Measurements from ENCODE around the gene AFF1.
"Not testable (repeated sequence)": the region's sequence is repeated elsewhere in the genome, so short reads cannot be mapped to it uniquely, and the experiment has no call there.

Gene AFF1

GRCh38 chr4:87017580-87018342, 83.0 kb downstream of the AFF1 start:
- no peak for DNase-seq

GRCh38 chr4:87018753-87019152, 83.9 kb downstream of the AFF1 start:
- DNase-seq, result no peak

- DNase-seq, result no peak
These were observed 84.5 kb downstream of the AFF1 start for GRCh38 chr4:87019246-87019791.

DNA sequence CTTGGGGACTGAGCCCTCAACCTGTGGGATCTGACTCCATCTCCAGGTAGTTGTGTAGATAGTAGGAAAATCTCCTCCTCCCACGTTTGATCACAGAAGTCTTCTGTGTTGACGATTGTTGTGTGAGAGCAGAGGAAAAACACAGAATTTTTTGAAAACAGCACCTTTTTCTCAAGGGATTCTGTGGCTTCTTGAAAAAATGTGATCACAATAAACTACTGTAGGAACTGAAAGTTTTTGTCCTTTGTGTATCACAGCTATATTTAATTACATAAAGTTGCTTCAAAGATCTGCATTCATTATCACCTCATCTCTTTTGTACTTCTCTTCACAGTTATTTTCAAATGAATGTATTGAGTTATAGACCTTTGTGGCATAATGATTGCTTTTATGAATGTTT, 85.1 kb downstream of the AFF1 start:
- DNase-seq, result no peak

DNA sequence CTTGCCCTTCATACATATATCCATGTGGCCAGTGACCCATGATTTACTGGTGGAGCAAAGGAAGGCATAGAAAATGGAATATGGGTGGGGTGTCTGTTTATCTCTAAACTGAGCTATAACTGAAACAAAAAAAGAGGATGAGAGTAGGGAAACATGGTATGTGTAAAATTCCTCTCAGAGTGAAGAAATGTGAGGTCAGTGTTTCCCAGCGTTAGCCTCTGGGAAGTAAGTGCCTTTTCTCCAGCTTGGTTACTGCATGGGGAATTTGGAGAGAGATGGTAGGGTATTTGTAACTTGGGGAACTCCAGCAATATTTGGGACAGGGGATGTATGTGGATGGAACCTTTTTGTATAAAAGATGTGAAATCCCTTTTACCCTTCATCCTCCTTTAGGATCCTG, 89.4 kb downstream of the AFF1 start:
- no peak for DNase-seq

DNA sequence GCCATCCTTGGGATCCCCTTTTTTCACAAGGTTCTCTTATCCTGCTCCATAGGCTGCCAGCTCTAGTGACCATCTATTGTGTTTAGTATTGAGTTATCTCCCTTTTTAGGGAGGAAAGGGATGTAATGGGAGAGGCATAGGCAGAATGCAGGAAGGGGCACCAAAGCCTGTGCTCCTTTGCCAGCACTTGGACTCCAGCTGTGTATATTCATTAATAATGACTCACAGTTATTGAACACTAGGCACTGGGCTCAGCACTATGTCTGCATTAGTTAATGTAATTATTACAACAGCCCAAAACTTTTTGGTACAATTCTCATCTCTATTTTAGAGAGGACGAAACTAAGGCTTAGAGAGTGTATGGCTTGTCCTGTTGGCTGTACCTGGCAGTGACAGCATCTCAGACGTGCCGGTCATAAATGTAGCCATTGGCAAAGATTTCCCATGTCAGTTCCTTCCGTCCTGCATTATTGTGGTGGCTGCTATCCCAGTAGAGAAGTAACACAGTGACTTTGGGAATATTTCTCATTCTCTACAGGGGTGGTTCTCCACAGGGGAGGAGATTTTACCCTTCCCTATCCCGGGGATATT, 90.3 kb downstream of the AFF1 start:
- no peak for DNase-seq

- no peak for DNase-seq
These were observed 90.8 kb downstream of the AFF1 start for GRCh38 chr4:87025614-87026041.

GRCh38 chr4:87026800-87027495, 92.1 kb downstream of the AFF1 start:
- DNase-seq, result no peak

DNA sequence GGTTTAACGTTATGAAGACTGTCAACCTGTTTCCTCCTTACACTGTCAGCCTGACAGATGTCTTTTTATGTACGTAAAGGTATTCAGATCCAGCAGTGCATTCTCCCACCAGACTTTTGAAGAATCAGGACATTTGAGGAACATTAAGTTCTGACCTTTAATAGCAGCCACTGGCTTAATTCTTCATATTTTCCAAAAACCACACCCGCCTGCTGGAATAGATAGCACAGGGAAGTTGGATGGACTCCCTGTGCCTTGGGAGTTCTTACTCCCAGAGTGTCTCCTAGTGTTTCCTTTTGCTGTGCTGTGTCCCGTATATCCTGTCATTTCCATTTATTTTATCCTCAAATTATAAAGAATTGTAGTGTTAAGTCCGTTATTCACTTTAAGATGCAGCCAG, 94.5 kb downstream of the AFF1 start:
- DNase-seq, result no peak

- no peak for DNase-seq
These were observed 95.3 kb downstream of the AFF1 start for GRCh38 chr4:87030124-87030523.

DNA sequence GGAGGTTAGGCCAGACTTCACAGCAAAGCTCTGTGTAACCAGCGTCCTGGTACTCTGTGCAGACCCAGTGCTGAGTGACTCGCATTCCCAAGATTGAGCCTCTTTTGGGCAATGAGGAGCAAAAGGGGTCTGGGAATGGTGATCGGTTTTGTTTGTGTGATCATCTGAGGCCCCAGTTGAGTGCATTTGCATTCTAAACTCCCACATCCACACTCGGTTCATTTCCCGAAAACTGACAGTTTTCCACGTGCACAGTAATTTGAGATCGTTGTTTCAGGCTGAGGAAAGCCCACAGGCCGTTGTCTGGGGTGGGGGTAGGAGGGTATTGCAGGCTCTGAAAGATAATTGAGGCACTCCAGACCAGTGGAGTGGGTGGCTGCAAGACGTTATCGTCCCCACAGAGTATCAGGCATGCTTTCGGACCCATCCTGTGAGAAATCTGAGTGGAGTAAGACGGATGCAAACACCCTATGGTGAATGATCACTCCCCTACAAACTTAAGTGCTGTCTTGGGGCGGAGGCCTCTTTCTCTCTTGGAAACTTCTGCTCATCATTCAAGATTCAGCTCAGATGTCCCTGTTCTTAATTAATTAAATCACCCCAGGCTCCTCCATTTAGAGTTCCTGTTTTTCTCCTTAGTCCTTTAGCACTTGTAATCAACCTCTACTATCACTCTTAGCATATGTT, 96.1 kb downstream of the AFF1 start:
- no peak for DNase-seq

DNA sequence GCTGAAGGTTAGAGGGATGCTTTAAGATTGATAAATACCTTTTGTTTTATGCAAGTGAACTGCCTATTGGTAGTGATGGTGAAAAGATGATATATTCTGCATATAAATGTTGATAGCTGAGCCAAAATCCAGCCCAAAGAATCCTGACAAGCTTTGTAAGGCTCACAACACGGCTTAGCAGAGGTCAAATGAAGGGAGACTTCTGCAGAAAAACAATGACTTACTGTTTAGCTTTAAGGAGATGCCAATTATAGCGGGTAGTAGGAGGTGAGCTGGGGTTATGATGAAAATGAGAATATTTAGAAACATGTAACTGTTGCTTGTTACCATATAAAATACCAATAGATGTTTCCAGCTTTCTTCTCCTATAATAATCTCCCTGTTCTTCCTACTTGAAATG, 97.1 kb downstream of the AFF1 start:
- DNase-seq, result no peak

- DNase-seq, result no peak
These were observed 98.2 kb downstream of the AFF1 start for GRCh38 chr4:87032884-87033533.

GRCh38 chr4:87033902-87034301, 99.1 kb downstream of the AFF1 start:
- DNase-seq, result no peak

- DNase-seq, result no peak
These were observed 99.7 kb downstream of the AFF1 start for GRCh38 chr4:87034527-87034926.

DNA sequence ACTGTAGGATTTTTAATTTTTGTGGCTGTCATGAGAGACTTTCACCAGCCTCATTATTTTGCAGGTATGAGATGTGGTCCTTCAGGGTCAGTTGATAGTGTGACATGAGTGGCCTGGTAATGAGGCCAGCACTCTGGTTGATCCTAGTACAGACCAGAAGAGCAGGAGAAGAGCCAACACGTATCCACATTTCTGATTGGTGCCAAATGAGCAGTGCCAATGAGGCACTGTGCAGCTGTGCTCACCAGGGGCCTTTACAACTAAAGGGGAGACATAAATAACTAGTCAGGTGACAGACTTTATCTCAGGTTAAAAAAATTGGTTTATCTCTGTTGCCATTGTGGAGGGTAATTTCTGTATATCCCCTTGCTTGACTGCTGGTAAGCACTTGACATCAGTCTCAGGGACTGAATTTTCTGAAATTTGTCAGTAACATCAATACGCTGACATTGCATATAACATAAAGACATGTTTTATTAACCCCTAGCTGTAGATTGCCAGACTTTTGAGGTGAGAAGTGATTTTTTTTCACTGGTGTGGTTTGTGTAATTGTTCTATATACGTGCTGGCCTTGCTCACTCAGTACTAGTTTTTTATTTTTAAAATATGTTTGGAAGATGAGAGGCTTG, 101.2 kb downstream of the AFF1 start:
- no peak for DNase-seq

DNA sequence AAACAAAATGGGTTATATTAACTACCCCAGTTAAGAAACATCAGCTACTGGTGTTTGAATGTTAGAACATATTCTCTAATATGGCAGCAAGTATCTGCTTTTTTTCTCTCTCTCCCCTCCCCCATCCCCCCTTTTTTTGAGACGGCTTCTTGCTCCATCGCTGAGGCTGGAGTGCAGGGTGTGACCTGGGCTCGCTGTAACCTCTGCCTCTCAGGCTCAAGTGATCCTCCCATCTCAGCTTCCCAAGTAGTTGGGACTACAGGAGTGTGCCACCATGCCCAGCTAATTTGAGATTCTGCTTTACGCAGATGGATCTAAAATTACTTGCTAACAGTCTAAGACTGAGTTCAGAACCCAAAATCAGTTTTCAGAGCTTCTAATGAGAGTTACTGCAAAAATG, 101.9 kb downstream of the AFF1 start:
- DNase-seq, result no peak

DNA sequence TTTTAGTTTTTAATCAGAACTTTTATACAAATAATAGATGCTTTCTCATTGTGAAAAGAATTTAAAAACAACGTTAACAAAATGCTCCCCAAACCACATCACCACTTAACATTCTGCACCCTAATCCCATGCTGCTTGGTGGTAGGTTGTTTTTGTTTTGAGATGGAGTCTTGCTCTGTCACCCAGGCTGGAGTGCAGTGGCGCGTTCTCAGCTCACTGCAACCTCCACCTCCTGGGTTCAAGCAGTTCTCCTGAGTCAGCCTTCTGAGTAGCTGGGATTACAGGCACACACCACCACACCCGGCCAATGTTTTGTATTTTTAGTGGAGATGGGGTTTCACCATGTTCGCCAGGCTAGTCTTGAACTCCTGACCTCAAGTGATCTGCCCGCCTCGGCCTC, 102.4 kb downstream of the AFF1 start:
- not testable (repeated sequence) for DNase-seq

DNA sequence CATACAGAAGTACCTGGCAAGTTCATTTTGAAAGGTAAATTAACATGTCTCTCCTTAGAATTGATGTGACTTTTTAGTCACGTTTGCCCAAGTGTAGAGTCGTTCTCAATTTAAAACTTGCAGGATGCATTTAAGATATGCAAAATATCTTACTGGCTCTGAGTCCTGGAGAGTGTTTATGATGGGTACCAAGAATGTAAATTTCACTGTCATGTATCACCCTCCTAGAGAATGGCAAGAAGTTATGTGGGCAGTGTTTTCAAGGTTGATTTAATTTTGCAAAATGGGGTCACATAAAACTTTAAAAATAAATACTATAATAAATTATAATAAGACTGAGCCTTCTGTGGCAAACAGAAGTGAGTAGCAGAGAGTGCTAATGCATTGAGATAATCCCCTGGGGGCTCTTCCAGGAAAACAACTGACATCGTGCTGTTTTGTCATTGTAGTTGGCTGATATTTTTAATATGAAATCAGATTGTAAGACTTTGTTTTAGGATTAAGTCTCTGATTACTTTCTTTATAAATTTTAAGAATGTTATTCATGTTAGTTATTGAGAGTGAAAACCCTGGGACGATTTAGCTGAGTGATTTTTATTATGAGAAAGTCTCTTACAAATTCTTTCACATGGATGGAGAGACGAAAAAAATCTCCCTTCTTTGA, 103.0 kb downstream of the AFF1 start:
- no peak for DNase-seq

DNA sequence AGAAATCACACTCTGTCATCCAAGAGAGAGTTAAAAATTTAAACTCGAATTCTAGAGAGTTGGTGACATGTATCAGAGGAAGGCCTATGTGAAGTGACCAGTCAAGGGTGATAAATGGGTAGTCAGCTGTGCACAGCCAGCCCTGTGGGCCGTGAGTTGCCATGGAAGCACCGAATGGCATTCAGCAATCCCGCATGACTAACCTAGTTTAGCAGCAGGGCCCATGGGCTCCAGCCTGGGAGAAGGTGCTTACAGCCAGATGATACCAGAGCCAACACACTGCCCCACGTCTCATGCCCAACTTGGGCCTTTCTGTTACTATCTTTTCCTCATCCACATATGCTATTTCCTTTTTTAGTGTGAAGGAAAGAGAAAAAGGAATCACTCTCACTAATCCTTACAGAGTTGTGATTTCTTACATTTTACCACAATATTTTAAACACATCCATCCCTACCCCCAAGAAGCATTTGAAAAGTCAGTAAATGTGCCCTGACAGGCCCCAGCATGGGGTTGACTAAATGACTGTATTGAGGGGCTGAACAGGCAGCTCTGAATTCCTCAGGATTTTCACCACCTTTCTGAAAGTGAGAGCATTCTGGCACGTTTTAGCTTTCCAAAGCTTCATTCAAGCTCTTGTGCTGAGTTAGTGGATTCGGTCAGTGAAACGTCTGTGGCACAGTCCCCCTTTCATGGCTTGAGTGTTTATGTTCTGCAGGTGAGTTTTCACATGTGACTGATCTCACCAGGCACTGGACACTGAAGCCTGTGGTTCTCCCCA, 104.2 kb downstream of the AFF1 start:
- DNase-seq, result no peak

GRCh38 chr4:87041141-87041540, 106.3 kb downstream of the AFF1 start:
- no peak for DNase-seq
